NOMO-1 treated with DMSO at 0.1 percent for 48 hours (cell line): ENCODE results near the gene HMCN1.
A peak's percentile ranks its signal among the peaks of the same experiment; 100 is the strongest.
"Not testable (repeated sequence)": the region's sequence is repeated elsewhere in the genome, so short reads cannot be mapped to it uniquely, and the experiment has no call there.

Experiments used
- DNase-seq: peaks from one replicate; lab custom pipeline; 2025; ENCODE audit not compliant: unreplicated experiment; lab: John Stamatoyannopoulos, UW

HMCN1 gene

DNA sequence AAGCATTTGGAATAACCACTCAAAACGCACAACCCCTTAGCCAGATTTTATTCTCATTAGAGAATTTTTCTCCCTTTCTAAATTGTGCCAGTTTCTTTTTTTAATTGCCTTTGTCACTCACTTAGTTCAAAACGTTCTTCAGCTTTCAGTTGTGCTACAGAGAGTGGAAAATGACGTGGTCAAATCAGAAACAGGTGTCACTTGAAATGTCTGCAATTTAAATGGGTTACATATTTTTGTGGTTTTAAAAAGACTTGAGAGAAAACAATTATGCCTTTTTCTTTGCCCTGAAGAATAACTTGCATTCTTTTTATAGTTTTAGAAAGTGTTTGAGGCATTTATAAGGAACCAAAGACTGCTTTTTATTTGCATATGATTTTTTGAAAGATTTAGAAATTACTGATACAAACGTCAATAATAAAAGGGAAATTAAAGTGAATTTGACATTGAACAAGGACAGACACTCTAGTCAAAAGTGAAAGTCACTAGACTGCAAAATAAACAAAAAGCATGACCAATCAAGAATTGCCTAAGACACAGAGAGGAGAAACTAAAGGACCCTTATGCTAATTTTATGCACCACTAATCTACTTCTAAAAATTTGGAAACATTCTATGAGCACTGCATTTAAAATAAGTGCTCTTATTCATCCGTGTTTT is 449.9 kb downstream of the HMCN1 start:
- DNase-seq: no peak

DNA sequence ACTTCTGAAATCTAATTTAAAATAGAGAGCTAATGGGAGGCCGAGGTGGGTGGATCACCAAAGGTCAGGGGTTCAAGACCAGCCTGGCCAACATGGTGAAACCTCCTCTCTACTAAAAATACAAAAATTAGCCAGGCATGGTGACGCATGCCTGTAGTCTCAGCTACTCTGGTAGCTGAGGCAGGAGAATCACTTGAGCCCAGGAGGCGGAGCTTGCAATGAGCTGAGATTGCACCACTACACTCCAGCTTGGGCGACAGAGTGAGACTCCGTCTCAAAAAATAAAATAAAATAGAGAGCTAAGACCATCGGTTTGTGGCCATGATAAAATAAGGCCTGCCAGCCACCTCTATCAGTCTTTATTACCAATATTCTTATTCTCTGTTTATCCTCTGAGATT is 452.1 kb downstream of the HMCN1 start:
- not testable (repeated sequence) for DNase-seq

DNA sequence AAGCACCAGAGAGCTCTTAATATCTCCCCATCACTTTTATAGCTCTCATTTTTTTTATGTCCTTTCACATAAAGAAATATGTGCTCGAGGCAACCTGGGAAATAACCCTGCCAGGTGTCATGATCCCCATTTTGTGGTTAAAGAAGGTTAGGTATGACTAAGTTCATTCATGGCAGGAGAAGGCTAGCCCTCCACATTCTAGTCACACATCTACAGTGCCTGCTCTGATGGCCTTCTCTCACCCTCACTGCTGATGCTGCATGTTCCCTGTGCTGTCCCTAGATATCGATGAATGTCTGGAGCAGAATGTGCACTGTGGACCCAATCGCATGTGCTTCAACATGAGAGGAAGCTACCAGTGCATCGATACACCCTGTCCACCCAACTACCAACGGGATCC is 453.4 kb downstream of the HMCN1 start:
- no peak for DNase-seq

DNA sequence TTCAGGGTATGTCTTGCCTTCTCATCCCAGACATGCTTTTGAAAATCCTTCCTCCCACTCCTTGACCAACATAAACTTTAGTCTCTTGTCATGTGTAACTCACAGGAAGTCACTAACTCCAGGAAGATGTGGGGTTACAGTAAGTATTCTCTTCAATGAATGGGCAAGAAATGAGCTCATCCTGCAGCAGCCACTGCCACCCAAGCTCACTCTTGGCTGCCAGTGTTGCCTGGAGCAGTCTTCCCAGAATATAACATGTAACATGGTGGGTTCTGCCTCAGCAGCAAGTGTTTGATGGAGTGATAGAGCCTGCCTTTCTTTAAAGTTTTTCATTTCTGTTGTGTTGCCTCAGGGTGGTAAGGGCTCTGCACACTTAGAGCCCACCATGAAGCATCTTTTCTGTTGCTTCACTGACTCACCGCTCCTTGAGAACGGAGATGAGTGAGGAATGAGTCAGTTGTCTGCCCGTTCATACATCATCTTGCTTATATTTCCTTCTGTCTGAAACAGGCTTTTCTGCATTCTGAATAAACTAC is 453.9 kb downstream of the HMCN1 start:
- DNase-seq: no peak

GRCh38 chr1:186188736-186189135 is 454.5 kb downstream of the HMCN1 start:
- no peak for DNase-seq

GRCh38 chr1:186189156-186189555 is 455.0 kb downstream of the HMCN1 start:
- no peak for DNase-seq

DNA sequence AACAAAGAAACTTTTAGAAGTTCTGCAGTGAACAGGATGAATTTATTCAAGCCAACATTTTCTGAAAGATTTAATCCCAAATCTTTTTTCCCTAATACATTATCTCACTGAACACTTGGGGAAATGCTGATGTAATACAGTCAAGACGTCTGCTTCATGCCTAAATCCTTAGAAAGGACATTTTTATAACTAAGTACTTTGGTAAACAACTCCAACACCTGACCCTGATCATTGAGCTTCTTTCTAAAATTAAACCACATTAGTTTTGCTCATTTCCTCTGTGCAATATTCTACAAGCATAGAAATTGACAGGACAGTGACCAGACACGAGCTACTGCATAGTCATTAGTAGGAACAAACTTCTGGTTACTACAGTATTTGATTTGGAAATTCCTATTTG is 457.3 kb downstream of the HMCN1 start:
- DNase-seq: no peak

DNA sequence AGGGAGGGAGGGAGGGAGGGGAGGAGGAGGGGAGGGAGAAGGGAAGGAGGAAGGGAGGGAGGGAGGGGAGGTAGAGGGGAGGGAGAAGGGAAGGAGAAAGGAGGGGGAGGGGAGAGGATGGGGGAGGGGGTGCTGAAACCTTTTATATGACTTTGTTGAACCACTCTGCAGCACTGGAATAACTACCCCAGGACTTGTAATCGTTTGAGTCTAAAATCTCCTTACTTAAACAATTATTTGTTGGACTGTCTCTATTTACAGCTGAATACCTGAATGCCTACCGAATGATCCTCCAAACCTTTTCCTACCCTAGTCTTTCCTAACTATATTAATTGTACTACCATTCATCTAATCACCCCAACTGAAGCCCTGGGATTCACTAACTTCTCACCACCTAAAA is 459.0 kb downstream of the HMCN1 start:
- DNase-seq: no peak

DNA sequence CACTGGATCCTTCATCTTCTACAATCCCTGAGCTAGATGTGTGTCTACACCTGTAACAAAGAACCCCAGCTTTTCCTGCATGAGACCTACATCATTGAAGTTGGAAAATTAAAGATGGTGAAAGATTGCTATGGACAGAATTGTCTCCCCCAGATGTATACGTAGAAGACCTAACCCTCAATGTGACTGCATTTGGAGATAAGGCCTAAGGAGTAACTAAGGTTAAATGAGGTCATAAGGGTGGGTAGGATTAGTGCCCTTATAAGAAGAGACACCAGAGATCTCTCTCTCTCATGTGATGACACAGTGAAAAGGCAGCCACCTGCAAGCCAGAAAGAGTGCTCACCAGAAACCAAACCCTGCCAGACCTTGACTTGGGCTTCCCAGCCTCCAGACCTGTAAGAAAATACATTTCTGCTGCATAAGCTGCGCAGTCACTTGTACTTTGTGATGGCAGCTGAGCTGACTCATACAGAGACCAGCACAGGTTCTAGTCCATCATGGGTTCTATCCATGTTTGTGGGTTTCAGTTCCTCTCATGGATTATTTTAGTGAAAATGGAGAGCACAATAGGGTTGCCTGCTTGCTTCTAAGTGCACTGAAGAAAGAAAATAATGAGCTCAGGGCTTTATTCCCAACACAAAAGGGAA is 460.0 kb downstream of the HMCN1 start:
- no peak for DNase-seq

DNA sequence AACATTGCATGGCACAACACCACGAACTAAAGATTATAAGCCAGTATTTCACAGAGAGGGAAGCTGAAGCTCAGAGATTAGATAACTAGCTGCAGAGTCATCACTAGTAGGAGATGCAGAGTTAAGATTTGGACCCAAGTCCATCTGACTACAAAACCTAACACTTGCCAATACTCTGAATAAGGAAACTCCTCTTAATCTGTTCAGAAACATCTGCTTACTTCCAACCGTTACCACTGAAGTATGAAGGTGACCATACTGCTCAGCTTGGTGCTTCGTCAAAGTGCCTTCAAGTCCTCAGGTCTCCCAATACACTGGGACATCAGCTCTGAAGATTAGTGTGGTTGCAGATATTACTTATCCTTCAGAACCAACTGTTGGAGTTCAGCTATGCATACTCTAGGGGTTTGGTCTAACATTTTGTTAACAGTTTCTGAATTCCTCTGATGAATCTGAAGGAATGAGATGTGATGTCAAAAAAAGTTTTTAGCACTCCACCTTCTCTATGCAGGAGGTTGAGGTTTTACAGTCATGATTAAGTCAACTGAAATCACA is 461.3 kb downstream of the HMCN1 start:
- DNase-seq: no peak

- no peak for DNase-seq
Measured at GRCh38 chr1:186202271-186202764, 468.1 kb downstream of the HMCN1 start.

DNA sequence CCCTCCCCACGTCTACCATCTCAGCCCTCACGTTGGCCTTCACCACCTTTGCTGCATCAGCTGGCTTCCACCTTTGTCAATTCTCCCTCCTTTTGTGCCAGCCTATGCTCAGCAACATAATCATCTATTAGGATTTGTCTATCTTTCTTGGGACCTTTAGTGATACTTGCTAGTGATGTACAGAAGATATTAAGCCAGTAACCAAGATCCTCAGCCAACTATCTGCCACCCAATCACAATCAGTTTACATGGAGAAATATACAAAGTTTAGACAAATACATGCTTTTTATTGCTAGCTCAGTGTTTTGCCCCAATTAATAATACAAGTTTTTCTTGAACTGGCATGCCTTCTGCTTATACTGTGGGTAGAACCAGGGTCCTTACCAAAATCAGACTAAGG is 468.6 kb downstream of the HMCN1 start:
- no peak for DNase-seq

GRCh38 chr1:186206048-186206570 is 471.9 kb downstream of the HMCN1 start:
- no peak for DNase-seq

DNA sequence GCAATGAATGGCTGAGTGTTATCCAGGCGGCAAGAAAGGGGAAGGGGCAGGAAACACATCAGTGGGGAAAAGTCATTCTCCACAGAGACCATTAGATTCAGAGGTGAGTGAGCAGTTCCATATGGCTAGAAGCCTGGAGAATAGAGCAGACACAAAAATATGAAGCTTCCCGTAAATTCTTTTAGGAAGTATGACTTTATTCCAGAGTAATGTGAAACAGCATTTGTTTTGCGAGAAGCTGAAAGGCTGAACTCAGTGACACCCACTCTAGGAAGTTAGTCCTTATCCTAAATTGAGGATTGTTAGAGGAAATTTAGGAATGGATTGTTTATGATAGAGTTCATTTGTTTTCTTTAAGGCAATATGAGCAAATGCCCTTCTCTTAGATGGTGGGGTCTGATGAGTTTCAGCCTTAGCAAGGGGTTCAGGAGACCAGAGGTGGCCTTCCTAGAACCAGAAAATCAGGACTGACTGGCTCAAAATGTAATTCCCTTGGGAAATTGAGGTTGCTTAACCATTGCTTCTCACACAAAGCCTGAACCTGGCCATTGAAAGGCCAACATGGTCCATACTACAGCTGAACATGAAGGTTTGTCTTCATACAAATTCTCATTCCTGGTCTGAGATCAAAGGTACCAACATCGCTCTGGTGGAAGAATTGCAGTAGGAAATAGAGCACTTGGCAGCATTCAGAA is 473.3 kb downstream of the HMCN1 start:
- DNase-seq: no peak

DNA sequence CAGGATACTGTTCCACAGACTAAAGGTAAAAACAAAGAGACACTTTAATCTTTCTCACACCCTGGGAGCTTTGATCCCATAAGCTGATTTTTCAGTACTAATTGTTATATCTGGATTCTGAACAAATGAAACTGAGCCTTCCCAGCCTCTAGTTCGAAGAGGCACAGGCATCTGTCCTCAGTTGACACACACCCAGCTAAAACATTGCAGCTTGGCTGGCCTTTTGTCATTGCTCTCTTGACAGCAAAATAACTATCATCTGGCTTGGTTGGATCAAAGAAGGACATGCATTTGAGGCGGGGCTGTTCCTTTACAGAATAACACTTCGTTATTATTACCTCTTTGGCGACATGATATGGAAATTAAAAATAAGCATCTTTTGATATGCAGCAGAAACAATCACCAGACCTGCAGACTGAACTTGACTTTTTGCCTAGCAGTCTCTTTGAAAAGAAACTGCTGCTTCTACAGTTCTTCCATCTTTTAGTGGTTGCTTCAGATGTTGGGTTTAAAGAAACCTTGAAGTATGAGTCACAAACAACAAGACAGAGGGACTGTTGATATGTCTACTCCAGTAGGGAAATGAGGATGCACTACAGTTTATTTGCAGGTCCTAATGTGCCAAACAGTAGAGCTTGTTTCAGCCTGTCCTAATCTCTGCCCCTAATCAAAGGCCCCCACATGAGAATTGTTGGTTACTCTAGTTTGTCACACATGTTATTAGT is 474.4 kb downstream of the HMCN1 start:
- no peak for DNase-seq

DNA sequence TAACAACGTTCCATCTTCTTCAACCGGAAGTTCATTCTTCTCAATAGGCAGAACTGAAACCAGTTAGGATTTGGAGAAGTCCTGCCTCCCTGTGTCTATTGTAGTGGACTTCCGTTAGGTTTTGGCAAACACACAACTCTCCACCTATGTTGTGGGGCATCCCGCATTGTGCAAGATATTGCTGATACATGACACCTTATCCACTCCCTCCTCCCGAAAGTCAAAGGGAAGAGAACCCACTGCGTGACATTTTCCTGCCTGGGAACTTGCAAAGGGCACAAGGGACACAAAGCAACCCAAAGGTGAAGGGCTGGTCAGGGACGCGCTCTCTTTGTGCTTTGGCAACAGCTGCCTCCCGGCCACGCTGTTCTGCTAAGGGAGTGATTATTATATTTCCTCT is 476.1 kb downstream of the HMCN1 start:
- peak; percentile 53 for DNase-seq

- DNase-seq: not testable (repeated sequence)
Measured at GRCh38 chr1:186211583-186211982, 477.4 kb downstream of the HMCN1 start.

- peak; percentile 50 for DNase-seq
Measured at GRCh38 chr1:186212568-186213224, 478.5 kb downstream of the HMCN1 start.

- no peak for DNase-seq
Measured at GRCh38 chr1:186213225-186213607, 479.0 kb downstream of the HMCN1 start.

DNA sequence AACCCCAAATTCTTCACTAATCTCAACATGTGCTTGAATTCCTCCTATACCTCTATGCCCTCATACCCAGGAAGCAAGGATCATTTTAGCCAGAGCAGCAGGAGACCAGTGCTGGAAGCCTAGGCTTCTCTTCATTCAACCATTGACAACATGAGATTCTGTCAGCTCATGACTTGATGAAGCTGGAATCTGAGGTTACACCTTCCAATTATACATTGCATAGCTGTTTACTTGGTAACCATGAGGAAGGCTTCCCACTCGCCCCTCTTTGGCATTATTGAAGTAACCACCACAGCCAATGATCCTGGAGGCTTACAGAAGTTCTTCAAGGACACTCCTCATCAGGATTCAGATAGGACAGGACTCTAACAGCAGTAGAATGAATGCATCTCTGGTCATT is 480.6 kb downstream of the HMCN1 start:
- no peak for DNase-seq
